ENCODE data around the gene DHCR7.
A peak's percentile ranks its signal among the peaks of the same experiment; 100 is the strongest.

Gene DHCR7

DNA sequence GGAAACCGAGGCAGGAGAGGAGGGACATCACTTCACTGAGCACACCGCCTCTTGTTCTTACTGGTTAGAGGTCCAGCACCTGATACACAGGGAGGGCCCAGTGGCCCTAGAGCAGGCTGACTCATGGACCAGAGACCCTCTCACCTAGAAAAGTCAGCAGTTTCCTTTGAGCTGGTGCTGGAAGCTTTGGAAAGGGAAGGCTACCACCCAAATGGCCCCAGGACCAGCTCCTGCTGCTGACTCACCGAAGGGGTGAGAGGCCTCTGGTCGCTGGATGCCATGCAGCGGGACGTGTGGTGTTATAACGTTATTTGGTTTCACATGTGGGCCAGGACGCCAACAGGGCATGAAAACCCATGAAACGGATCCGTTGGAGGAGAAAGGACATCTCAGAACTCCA is 8.6 kb upstream of the DHCR7 start:
- DNase-seq (ENCODE audit: low read depth) = no peak
- no peak overlapping the region for H3K4me3 ChIP-seq (ENCODE audit: low read depth, low read length)
- TF ChIP-seq CTCF (conservative IDR thresholded peaks at IDR 0.05; ENCODE audit: low read depth, low read length) = no peak

DNA sequence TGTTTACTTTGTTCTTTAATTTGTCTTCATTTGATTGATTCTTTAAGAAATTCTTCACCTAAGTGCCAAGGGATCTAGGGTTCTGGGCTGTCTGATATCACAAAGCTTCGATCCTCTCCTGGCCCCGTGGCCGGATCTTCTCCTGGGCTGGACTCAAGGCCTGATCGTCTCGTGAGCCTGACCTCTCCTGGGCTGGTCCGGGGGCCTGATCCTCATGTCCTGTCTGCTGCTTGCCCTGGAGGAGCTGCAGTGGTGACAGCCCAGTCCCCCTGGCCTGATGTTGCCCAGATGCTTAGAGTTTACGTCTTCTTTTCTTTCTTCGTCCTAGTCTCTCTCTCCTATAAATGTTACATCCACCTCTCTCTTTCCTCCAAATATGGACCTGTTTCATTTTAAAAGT is 8.1 kb upstream of the DHCR7 start:
- DNase-seq (ENCODE audit: low read depth) = no peak
- no peak for TF ChIP-seq CTCF (conservative IDR thresholded peaks at IDR 0.05; ENCODE audit: low read depth, low read length)
- no peak overlapping the region for H3K4me3 ChIP-seq (ENCODE audit: low read depth, low read length)

GRCh38 chr11:71454470-71455113 is 6.4 kb upstream of the DHCR7 start:
- no peak overlapping the region for H3K4me3 ChIP-seq (ENCODE audit: low read depth, low read length)
- no peak for DNase-seq (ENCODE audit: low read depth)
- TF ChIP-seq CTCF (conservative IDR thresholded peaks at IDR 0.05; ENCODE audit: low read depth, low read length) = no peak

- H3K4me3 ChIP-seq (ENCODE audit: low read depth, low read length) = peak overlapping the region; percentile 98
- no peak for DNase-seq (ENCODE audit: low read depth)
- no peak for TF ChIP-seq CTCF (conservative IDR thresholded peaks at IDR 0.05; ENCODE audit: low read depth, low read length)
Measured at GRCh38 chr11:71453918-71454304, 5.7 kb upstream of the DHCR7 start.

GRCh38 chr11:71453037-71453917 is 5.1 kb upstream of the DHCR7 start, which contains the start of gene NADSYN1:
Gene NADSYN1, plus strand, starts transcription at chr11:71453203. Its CDS starts 94 bp downstream, at chr11:71453297.
- peak within 1 kb of the TSS; percentile 98 for H3K4me3 ChIP-seq (ENCODE audit: low read depth, low read length)
- DNase-seq (ENCODE audit: low read depth) = peak; percentile 95
- TF ChIP-seq CTCF (conservative IDR thresholded peaks at IDR 0.05; ENCODE audit: low read depth, low read length) = no peak

DNA sequence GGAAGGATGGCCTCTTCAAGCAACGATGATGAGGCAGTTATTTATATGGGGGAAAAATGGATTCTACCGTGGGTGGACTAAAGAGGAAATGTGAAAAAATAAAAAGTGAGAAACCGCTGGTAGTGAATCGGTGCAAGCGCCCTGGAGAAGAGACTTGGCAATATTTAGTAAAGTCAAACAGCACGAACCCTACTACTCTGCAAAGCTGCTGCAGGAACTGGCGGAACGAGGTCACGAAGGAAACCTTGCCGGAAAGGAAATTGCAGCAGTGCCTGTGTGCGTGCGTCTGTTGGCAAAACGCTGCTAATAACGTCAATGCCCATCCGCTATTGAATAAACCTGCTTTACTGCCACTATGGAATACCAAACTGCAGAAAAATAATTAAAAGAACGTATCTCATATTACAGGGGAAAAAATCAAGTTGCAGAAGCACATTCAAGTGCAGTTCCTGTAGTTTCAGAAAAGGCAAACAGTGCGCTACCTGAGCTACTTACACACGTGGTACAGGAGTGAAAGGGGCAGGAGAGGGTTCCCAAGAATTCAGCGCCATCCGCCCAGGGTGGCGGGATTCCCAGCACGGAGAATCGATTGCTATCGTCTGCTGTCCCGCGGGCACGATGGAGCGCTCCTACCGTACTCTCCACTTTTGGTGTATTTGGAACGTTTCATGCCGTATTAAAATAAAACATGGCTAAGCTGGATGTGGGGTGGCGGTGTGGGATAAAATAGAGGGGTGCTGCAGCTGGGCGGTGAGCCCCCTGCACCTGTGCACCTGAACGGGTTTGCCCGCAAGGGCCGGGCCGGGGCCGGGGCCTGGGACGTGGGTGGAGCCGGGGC is 4.2 kb upstream of the DHCR7 start:
- H3K4me3 ChIP-seq (ENCODE audit: low read depth, low read length) = peak overlapping the region; percentile 98
- TF ChIP-seq CTCF (conservative IDR thresholded peaks at IDR 0.05; ENCODE audit: low read depth, low read length) = no peak
- peak; percentile 63 for DNase-seq (ENCODE audit: low read depth)

Measured in choroid plexus epithelial cell (primary cell).